ENCODE results near the gene HES4.
"Not testable (repeated sequence)": the region's sequence is repeated elsewhere in the genome, so short reads cannot be mapped to it uniquely, and the experiment has no call there.

The HES4 gene

GRCh38 chr1:1033009-1033587, 33.2 kb upstream of the HES4 start:
- peak; percentile 75 for DNase-seq

GRCh38 chr1:1032424-1032823, 32.5 kb upstream of the HES4 start:
- DNase-seq, result no peak

GRCh38 chr1:1031659-1032235, 31.9 kb upstream of the HES4 start:
- no peak for DNase-seq

- DNase-seq, result not testable (repeated sequence)
Observed at GRCh38 chr1:1030867-1031658, 31.2 kb upstream of the HES4 start.

GRCh38 chr1:1027791-1028190, 27.9 kb upstream of the HES4 start:
- DNase-seq, result no peak

- DNase-seq, result no peak
Observed at GRCh38 chr1:1026599-1027413, 26.9 kb upstream of the HES4 start.

- no peak for DNase-seq
Observed at GRCh38 chr1:1025730-1026129, 25.8 kb upstream of the HES4 start.

GRCh38 chr1:1024771-1025699, 25.1 kb upstream of the HES4 start:
- peak; percentile 53 for DNase-seq

- no peak for DNase-seq
Observed at GRCh38 chr1:1024149-1024770, 24.4 kb upstream of the HES4 start.

- no peak for DNase-seq
Observed at GRCh38 chr1:1023700-1024099, 23.8 kb upstream of the HES4 start.

GRCh38 chr1:1022302-1023009, 22.6 kb upstream of the HES4 start:
- DNase-seq, result no peak

- no peak for DNase-seq
Observed at GRCh38 chr1:1021920-1022259, 22.0 kb upstream of the HES4 start.

- peak; percentile 87 for DNase-seq
Observed at GRCh38 chr1:1021010-1021919, 21.4 kb upstream of the HES4 start.

- no peak for DNase-seq
Observed at GRCh38 chr1:1020415-1021009, 20.6 kb upstream of the HES4 start.

GRCh38 chr1:1020000-1020404, 20.1 kb upstream of the HES4 start, which contains the start of gene AGRN:
TSS of gene AGRN (plus strand) at chr1:1020120. CDS start at chr1:1020173, 53 bp downstream.
- DNase-seq, result no peak

GRCh38 chr1:1019122-1019999, 19.5 kb upstream of the HES4 start:
- peak; percentile 83 for DNase-seq

- not testable (repeated sequence) for DNase-seq
Observed at GRCh38 chr1:1018321-1018685, 18.4 kb upstream of the HES4 start.
